Measurements from ENCODE around the gene PARP16.
"Not testable (repeated sequence)": the region's sequence is repeated elsewhere in the genome, so short reads cannot be mapped to it uniquely, and the experiment has no call there.

PARP16 gene

DNA sequence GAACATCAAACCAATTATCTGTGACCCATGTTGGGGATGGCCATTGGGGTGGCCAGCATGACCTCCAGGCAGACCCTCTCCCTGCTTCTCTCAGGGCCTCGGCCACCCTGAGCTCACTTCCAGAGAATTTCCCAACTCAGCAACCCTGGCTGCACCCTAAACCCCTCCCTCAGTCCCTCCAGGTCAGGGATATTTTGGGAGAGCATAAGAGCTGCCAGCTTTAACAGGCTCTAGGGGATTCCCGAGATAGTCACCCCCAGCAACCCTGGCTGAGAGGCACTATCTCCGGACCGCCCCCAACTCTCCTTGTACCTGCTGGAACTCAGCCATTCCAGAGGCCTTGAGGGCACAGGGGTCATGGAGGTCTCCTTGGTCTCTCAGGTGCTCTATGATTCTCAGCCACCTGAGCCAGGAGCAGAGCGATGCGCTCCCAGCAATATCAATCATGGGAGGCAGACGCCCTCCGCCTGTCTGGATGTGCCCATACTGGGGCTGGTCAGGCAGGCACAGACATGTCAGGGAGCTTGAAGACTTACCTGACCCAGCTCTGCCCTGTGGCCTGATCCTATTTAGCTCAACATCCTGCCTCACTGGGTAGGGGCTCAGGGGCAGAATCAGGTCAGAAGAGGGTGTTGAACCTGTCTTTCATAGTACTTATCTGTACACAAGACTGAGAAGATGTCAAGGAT, 40.5 kb downstream of the PARP16 start:
- H3K4me1 ChIP-seq (ENCODE audit: control insufficient read depth, insufficient read depth, low read length), result no peaks in the 10 kb centered on the region
- H3K9ac ChIP-seq (ENCODE audit: low read length), result no peak overlapping the region
- H3K36me3 ChIP-seq (ENCODE audit: control insufficient read depth, insufficient read depth, low read length), result no peaks in the 10 kb centered on the region
- no peaks in the 10 kb centered on the region for H3K9me3 ChIP-seq (ENCODE audit: control insufficient read depth, low read length)
- H3K4me3 ChIP-seq (ENCODE audit: low read length), result no peak overlapping the region
- H3K27me3 ChIP-seq (ENCODE audit: control insufficient read depth, insufficient read depth, low read length), result no peaks in the 10 kb centered on the region

DNA sequence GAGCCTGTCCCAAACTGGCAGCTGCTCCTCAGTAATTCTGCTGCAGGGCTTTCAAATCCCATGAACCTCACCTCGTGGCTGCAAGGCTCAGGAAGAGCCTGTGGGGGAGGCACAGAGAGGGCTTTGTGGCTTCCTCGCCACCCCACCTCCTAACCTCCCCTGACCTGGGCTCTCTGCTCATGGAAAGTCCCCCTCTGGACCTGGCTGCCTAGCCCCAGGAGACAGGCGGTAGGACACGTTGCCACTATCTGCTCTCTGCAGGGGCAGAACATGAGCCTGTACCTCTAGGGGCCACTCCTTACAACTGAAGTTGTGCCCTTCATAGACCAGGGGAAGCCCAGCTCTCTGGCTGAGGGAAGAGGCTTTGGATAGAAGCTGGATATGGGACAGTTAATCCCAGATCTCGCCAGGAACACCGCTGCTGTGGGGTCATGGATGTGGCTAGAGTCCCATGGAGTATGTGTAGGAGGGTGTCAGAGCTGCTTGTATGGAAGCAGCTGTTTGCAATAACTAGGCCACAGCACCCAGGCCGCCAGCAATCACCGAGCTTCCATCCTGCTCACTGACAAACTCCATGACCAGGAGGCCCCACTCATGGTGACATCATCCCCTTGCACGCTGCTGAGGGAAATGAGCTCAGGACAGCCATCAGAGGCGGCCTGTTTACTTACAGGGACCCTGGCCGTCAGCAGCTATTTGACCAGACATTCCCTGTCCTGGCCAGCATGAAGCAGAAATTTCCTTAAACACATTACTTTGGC, 41.4 kb downstream of the PARP16 start:
- no peaks in the 10 kb centered on the region for H3K27me3 ChIP-seq (ENCODE audit: control insufficient read depth, insufficient read depth, low read length)
- no peaks in the 10 kb centered on the region for H3K9me3 ChIP-seq (ENCODE audit: control insufficient read depth, low read length)
- no peak overlapping the region for H3K4me3 ChIP-seq (ENCODE audit: low read length)
- no peaks in the 10 kb centered on the region for H3K36me3 ChIP-seq (ENCODE audit: control insufficient read depth, insufficient read depth, low read length)
- H3K4me1 ChIP-seq (ENCODE audit: control insufficient read depth, insufficient read depth, low read length), result no peaks in the 10 kb centered on the region
- H3K9ac ChIP-seq (ENCODE audit: low read length), result no peak overlapping the region

DNA sequence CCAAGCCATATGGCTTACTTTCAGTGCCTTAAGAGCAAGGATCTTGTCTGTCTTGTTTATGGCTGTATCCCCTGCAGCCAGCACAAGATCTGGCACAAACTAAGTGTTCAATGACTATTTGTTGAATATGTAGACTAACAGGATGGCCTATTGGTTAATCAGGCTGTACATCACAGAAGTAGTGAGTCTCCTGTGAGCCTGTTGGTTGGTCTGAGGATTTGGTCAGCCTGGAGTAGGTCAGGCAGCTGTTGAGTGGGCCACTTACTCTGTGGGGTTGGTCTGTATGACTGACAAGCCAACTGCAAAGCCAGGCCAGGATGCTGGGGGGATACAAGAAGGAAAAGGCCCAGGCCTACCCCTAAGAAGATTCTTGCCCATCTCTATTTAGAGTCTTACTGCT, 42.0 kb downstream of the PARP16 start:
- Histone ChIP-seq H3K4me3 (ENCODE audit: low read length) (no peak overlapping the region), H3K27me3 (ENCODE audit: control insufficient read depth, insufficient read depth, low read length) (no peaks in the 10 kb centered on the region), H3K4me1 (ENCODE audit: control insufficient read depth, insufficient read depth, low read length) (no peaks in the 10 kb centered on the region), H3K9ac (ENCODE audit: low read length) (no peak overlapping the region), H3K36me3 (ENCODE audit: control insufficient read depth, insufficient read depth, low read length) (no peaks in the 10 kb centered on the region), H3K9me3 (ENCODE audit: control insufficient read depth, low read length) (no peaks in the 10 kb centered on the region)

DNA sequence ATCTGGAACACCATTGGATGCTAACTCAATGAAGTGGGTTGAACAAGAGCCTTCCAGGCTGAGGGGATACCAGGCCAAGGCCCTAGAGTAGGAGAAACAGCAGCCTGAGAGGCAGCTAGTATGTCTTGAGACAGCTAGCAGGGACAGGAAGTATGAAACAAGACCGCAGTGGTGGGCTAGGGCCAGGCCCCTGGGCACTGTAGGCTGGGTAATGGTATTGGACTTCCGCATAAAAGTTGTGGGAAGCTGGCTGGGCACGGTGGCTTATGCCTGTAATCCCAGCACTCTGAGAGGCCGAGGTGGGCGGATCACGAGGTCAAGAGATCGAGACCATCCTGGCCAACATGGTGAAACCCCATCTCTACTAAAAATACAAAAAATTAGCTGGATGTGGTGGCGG, 50.2 kb downstream of the PARP16 start:
- H3K4me1 ChIP-seq (ENCODE audit: control insufficient read depth, insufficient read depth, low read length); H3K9me3 ChIP-seq (ENCODE audit: control insufficient read depth, low read length); H3K4me3 ChIP-seq (ENCODE audit: low read length); H3K36me3 ChIP-seq (ENCODE audit: control insufficient read depth, insufficient read depth, low read length); H3K27me3 ChIP-seq (ENCODE audit: control insufficient read depth, insufficient read depth, low read length); H3K9ac ChIP-seq (ENCODE audit: low read length): not testable (repeated sequence)

DNA sequence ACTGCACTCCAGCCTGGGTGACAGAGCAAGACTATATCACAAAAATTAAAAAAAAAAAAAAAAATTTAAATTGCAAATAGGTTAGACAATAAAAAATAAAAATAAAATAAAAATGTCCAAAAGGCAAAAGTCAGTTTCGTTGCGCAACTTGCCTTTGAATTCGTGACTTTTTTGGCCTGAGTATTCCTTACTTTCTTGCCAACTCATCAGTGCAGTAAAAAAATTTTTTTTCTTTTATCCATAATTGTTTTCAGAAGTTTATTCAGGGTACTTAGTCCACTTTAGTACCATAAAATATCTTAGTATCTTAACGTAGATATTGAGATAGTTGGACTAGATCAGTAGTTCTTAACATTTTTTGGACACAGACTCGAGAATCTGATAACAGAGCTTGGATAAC, 53.0 kb downstream of the PARP16 start:
- no peaks in the 10 kb centered on the region for H3K36me3 ChIP-seq (ENCODE audit: control insufficient read depth, insufficient read depth, low read length)
- H3K9ac ChIP-seq (ENCODE audit: low read length), result no peak overlapping the region
- no peaks in the 10 kb centered on the region for H3K4me1 ChIP-seq (ENCODE audit: control insufficient read depth, insufficient read depth, low read length)
- no peaks in the 10 kb centered on the region for H3K27me3 ChIP-seq (ENCODE audit: control insufficient read depth, insufficient read depth, low read length)
- H3K9me3 ChIP-seq (ENCODE audit: control insufficient read depth, low read length), result no peaks in the 10 kb centered on the region
- no peak overlapping the region for H3K4me3 ChIP-seq (ENCODE audit: low read length)

DNA sequence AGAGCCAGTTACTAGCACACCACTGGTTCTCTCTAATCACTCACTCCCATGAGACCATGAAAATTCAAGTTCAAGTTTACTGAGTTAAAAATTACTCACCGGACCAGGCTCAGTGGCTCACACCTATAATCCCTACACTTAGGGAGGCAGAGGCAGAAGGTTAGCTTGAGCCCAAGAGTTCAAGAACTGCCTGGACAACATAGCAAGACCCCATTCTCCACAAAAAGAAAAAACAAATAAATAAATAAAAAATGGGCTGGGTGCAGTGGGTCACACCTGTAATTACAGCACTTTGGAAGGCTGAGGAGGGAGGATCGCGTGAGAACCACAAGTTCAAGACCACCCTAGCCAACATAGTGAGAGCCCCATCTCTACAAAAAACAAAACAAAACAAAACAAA, 54.2 kb downstream of the PARP16 start:
- H3K9ac ChIP-seq (ENCODE audit: low read length), result no peak overlapping the region
- H3K9me3 ChIP-seq (ENCODE audit: control insufficient read depth, low read length), result no peaks in the 10 kb centered on the region
- H3K27me3 ChIP-seq (ENCODE audit: control insufficient read depth, insufficient read depth, low read length), result no peaks in the 10 kb centered on the region
- no peak overlapping the region for H3K4me3 ChIP-seq (ENCODE audit: low read length)
- H3K4me1 ChIP-seq (ENCODE audit: control insufficient read depth, insufficient read depth, low read length), result no peaks in the 10 kb centered on the region
- no peaks in the 10 kb centered on the region for H3K36me3 ChIP-seq (ENCODE audit: control insufficient read depth, insufficient read depth, low read length)

DNA sequence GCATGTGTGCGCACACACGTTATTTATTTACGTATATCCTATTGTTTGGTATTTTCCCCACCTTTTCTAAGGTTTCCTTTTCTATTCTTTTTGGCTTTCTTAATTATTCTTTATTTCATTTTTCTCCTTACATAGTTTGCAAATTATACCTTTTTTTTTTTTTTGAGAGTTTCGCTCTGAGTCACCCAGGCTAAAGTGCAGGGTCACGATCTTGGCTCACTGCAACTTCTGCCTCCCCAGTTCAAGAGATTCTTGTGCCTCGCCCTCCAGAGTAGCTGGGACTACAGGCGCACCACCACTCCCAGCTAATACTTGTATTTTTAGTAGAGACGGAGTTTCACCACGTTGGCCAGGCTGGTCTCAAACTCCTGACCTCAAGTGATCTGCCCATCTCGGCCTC, 55.4 kb downstream of the PARP16 start:
- no peaks in the 10 kb centered on the region for H3K4me1 ChIP-seq (ENCODE audit: control insufficient read depth, insufficient read depth, low read length)
- no peak overlapping the region for H3K4me3 ChIP-seq (ENCODE audit: low read length)
- H3K36me3 ChIP-seq (ENCODE audit: control insufficient read depth, insufficient read depth, low read length), result no peaks in the 10 kb centered on the region
- no peaks in the 10 kb centered on the region for H3K9me3 ChIP-seq (ENCODE audit: control insufficient read depth, low read length)
- H3K9ac ChIP-seq (ENCODE audit: low read length), result no peak overlapping the region
- no peaks in the 10 kb centered on the region for H3K27me3 ChIP-seq (ENCODE audit: control insufficient read depth, insufficient read depth, low read length)

DNA sequence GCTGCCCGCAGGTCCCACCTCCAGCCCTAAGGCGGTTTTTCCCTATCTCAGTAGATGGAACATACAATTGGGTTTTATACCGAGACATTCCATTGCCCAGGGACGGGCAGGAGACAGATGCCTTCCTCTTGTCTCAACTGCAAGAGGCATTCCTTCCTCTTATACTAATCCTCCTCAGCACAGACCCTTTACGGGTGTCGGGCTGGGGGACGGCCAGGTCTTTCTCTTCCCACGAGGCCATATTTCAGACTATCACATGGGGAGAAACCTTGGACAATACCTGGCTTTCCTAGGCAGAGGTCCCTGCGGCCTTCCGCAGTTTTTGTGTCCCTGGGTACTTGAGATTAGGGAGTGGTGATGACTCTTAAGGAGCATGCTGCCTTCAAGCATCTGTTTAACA, 59.8 kb downstream of the PARP16 start:
- H3K9ac ChIP-seq (ENCODE audit: low read length); H3K36me3 ChIP-seq (ENCODE audit: control insufficient read depth, insufficient read depth, low read length); H3K4me3 ChIP-seq (ENCODE audit: low read length); H3K9me3 ChIP-seq (ENCODE audit: control insufficient read depth, low read length); H3K27me3 ChIP-seq (ENCODE audit: control insufficient read depth, insufficient read depth, low read length); H3K4me1 ChIP-seq (ENCODE audit: control insufficient read depth, insufficient read depth, low read length): not testable (repeated sequence)

DNA sequence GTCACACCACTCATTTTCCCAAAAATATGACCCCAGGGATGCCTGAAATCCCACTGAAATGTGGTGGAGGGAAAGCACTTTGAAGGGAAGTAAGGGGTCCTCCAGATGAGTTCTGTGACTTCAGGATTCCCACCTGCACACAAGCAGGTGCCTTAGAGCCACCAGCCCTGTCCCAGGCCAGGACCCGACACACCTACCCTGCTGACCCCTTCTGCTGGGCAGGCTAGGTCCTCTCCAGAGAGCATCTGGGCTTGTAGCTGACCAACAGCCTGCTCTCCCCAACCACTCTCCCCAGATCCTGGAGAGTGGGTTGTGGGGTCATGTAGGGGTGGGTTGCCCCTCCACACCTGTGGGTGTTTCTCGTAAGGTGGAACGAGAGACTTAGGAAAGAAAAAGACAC, 60.5 kb downstream of the PARP16 start:
- H3K9me3 ChIP-seq (ENCODE audit: control insufficient read depth, low read length), result no peaks in the 10 kb centered on the region
- no peaks in the 10 kb centered on the region for H3K4me1 ChIP-seq (ENCODE audit: control insufficient read depth, insufficient read depth, low read length)
- no peak overlapping the region for H3K4me3 ChIP-seq (ENCODE audit: low read length)
- H3K36me3 ChIP-seq (ENCODE audit: control insufficient read depth, insufficient read depth, low read length), result no peaks in the 10 kb centered on the region
- H3K27me3 ChIP-seq (ENCODE audit: control insufficient read depth, insufficient read depth, low read length), result no peaks in the 10 kb centered on the region
- H3K9ac ChIP-seq (ENCODE audit: low read length), result no peak overlapping the region

DNA sequence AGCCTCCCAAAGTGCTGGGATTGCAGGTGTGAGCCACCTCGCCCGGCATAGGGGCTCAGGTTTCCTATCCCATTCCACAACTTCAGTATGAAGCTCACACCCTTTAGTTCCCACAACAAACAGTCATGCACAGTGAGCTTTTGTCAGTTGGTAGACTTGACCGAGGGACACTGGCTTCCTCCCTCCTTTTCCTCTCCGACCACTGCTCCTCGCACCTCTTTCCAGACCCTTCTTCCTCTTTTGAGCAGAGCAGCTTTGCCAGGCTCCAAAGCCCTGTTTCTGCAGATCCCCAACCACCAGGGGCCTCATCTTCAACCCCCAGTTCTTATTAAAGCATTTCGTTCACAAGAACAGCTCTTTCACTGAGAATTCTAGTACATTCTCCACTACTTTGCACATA, 62.7 kb downstream of the PARP16 start:
- H3K36me3 ChIP-seq (ENCODE audit: control insufficient read depth, insufficient read depth, low read length), result no peaks in the 10 kb centered on the region
- no peaks in the 10 kb centered on the region for H3K27me3 ChIP-seq (ENCODE audit: control insufficient read depth, insufficient read depth, low read length)
- no peak overlapping the region for H3K9ac ChIP-seq (ENCODE audit: low read length)
- no peaks in the 10 kb centered on the region for H3K9me3 ChIP-seq (ENCODE audit: control insufficient read depth, low read length)
- H3K4me3 ChIP-seq (ENCODE audit: low read length), result no peak overlapping the region
- no peaks in the 10 kb centered on the region for H3K4me1 ChIP-seq (ENCODE audit: control insufficient read depth, insufficient read depth, low read length)

DNA sequence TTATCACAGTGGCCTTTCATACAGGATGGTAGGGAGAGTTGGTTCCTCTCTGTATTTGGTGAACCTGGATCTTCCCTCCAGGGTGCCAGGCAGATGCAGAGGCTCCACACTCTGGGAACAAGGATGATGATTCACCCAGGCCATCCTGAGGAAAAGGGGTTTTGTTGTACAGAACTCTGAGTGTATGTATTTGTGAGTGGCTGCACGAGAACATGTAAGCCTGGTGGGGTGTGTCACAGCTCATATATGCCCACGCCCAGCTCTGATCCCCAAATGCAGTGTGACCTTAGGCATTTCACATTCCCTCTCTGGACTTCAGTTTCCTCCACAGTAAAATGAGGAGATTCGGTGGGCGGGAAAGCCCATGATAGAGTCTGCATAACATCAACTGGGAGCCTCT, 63.8 kb downstream of the PARP16 start:
- Histone ChIP-seq H3K27me3 (ENCODE audit: control insufficient read depth, insufficient read depth, low read length) (no peaks in the 10 kb centered on the region), H3K36me3 (ENCODE audit: control insufficient read depth, insufficient read depth, low read length) (no peaks in the 10 kb centered on the region), H3K9ac (ENCODE audit: low read length) (no peak overlapping the region), H3K4me3 (ENCODE audit: low read length) (no peak overlapping the region), H3K4me1 (ENCODE audit: control insufficient read depth, insufficient read depth, low read length) (no peaks in the 10 kb centered on the region), H3K9me3 (ENCODE audit: control insufficient read depth, low read length) (no peaks in the 10 kb centered on the region)

DNA sequence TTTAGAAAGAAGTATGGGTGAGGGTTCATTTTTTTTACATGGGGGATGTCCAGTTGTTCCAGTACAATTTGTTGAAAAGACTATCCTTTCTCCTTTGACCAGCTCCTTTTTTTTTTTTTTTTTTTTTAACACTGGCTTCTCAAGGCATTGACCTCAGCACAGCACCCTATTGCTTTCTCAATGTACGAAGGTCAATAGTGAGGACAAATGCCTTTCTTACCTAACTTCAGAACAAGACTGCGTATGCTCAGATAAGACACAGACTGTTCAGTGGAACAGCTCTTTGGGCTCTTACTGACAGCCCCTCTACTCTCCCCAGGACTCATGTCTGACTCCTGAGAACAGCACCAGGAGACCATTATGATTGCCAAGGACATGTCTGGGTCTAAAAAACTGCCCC, 65.0 kb downstream of the PARP16 start:
- H3K9ac ChIP-seq (ENCODE audit: low read length), result no peak overlapping the region
- no peaks in the 10 kb centered on the region for H3K27me3 ChIP-seq (ENCODE audit: control insufficient read depth, insufficient read depth, low read length)
- H3K4me3 ChIP-seq (ENCODE audit: low read length), result no peak overlapping the region
- H3K36me3 ChIP-seq (ENCODE audit: control insufficient read depth, insufficient read depth, low read length), result no peaks in the 10 kb centered on the region
- H3K9me3 ChIP-seq (ENCODE audit: control insufficient read depth, low read length), result no peaks in the 10 kb centered on the region
- H3K4me1 ChIP-seq (ENCODE audit: control insufficient read depth, insufficient read depth, low read length), result no peaks in the 10 kb centered on the region
